GM12865 (cell line): ENCODE measurements around the gene GZMA.

ENCODE experiments used
- DNase-seq: peaks from one replicate; pipeline ENCODE4 v3.0.0; 2010; ENCODE audit warnings: low read depth
- H3K4me3 ChIP-seq: 2 replicates; pipeline ENCODE4 v1.5.1; 2011; ENCODE audit warnings: mild to moderate bottlenecking, low read depth, low read length, control low read depth
- TF ChIP-seq, protein P1 (sequence below): IDR thresholded peaks from 2 replicates; pipeline ENCODE4 v1.5.1; 2011; ENCODE audit warnings: low read length, control low read depth, low read depth, inconsistent platforms; ENCODE audit not compliant: insufficient read depth; ENCODE audit errors: missing control alignments

Gene GZMA

DNA sequence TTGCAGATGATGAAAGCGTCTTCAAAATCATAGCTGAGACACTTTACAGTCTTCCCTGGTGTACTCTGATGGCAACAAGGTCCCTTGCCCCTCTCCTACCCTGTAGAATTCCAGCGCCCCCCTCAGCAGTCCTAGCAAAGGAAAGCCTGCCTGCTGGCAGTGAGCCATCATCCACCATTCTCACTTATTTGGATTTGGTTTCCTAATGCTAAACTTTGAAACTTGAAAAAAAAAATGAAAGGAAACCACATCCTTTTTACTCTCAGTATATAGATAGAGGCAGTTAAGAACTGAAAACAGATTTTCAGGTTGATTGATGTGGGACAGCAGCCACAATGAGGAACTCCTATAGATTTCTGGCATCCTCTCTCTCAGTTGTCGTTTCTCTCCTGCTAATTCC, at the start of gene GZMA:
Gene GZMA (plus strand): TSS at position 299 of the 400 bp plus-strand sequence. CDS start 37 bp downstream, at position 336.
- TF ChIP-seq, protein P1, sequence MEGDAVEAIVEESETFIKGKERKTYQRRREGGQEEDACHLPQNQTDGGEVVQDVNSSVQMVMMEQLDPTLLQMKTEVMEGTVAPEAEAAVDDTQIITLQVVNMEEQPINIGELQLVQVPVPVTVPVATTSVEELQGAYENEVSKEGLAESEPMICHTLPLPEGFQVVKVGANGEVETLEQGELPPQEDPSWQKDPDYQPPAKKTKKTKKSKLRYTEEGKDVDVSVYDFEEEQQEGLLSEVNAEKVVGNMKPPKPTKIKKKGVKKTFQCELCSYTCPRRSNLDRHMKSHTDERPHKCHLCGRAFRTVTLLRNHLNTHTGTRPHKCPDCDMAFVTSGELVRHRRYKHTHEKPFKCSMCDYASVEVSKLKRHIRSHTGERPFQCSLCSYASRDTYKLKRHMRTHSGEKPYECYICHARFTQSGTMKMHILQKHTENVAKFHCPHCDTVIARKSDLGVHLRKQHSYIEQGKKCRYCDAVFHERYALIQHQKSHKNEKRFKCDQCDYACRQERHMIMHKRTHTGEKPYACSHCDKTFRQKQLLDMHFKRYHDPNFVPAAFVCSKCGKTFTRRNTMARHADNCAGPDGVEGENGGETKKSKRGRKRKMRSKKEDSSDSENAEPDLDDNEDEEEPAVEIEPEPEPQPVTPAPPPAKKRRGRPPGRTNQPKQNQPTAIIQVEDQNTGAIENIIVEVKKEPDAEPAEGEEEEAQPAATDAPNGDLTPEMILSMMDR = no peak
- no peak within 1 kb of the TSS for H3K4me3 ChIP-seq
- DNase-seq = no peak

DNA sequence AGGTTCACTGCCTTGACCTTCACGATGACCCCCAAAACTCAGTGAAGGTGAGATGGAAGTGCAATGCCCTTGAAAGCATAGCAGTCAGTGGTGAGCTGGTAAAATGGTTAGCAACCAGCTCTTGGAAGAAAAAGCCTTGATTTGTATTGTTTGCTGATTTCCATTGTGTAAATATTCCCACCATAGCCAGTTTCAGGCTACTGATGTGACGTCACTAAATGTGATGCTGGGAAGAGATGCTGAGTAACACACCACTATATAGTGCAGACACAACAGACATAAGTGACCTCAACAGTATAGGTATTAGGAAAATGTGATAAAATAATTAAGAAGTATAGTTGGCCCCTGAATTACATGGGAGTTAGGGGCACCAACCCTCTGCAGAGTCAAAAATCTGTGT, 47.3 kb upstream of the GZMA start:
- no peak for DNase-seq
- H3K4me3 ChIP-seq = no peak overlapping the region
- TF ChIP-seq, protein P1 = no peak

DNA sequence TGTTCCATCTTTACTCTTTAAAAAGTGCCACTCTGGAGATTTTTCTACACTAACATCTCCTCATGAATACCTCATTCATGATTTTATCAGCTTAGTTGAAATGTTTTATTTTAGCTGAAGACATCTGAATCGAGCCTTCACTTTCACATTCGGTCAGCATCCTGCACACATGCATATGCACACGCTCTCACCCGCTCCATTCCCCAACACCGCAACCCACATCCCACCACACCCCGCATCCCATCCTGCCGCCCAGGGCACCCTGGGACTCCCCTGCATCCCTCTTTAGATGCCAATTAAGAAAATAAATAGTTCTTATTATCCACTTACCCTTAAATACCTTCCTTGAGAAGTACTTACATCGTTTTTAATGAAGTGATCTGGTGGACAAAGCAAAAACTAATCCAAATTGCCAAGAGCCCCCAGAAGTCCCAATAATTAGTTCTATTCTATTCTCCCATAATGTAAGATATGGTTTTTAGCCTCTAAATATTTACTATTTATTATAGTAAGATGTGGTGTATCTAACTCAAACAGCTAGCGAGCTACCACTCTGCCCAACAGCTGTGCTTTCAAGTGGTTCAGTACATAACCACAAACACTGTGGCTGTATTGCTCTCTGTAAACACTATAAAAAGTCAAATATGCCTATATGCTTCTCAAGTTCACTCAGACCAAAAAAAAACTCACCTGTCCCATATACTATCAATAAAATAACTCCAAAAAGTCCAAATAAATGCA, 40.2 kb upstream of the GZMA start:
- TF ChIP-seq, protein P1 = no peak
- peak; percentile 23 for DNase-seq

DNA sequence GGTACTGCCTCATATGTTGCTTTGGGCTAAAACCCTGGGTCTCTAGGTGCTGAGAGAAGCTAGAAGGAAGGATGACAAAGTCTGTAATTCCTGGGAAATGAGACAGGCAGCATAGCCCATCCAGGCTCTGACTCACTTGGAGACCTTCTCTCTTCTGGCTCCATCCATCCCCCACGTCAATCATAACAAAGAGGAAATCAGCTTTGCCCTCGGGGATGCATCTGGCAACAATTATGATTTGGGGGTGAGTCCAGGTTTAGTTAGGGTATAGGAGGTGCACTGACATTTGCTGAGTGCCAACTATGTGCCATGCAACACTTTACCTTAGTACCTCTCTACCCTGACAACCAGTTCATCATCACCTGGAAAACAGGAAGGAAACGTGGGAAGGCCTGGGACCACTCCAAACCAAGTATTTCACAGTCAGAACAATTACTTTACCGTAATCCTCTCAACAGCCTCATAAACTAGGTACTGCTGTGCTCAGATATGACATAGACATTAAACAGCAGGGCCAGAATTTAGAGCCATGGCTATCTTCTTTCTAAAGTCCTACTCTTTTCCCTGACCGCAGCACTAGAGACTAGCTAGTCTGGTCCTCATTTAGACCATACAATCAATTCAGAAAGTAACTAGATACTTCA, 39.1 kb upstream of the GZMA start:
- TF ChIP-seq, protein P1 = no peak
- no peak overlapping the region for H3K4me3 ChIP-seq
- no peak for DNase-seq

More for the DNA sequence above, 40.2 kb upstream of the GZMA start:
- H3K4me3 ChIP-seq = peak overlapping the region; percentile 21; the same call in 1 of the 2 replicates

DNA sequence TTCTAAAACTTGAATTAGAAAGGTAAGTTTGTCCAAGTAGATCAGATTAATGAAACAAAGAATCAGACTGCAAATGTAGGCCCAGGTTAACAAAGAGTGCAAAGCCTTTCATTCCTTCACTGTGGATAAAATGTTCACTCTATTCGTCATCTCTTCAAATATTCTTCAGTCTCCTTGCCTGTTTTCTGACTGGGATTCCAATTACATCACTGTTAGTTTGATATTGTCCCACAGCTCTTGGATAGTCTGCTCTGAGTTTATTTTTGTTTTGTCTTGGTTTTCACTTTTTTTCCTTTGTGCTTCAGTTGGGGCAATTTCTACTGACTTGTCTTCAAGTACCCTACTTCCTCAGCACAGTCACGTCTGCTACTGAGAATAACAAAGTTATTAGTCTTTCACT, 38.5 kb upstream of the GZMA start:
- TF ChIP-seq, protein P1 = no peak
- DNase-seq = no peak
- no peak overlapping the region for H3K4me3 ChIP-seq

DNA sequence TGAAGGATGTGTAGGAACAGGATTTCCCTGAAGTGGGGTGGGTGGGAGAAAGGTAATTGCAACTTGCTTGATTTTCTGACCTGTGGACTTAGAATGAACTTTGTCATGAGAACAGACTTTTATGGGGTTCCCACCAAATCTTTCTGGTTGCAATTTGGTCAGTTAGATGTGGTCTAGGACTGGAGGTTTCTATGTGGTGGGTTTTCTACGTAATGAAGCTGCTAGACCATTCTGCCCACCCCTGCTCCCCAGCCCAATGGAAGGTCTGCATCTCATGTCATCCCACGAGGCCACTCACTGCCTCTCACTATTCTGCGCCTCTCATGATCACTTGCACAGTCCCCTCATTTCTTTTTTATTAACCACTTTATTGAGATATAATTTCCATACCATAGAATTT, 37.9 kb upstream of the GZMA start:
- no peak overlapping the region for H3K4me3 ChIP-seq
- DNase-seq = no peak
- TF ChIP-seq, protein P1 = no peak

DNA sequence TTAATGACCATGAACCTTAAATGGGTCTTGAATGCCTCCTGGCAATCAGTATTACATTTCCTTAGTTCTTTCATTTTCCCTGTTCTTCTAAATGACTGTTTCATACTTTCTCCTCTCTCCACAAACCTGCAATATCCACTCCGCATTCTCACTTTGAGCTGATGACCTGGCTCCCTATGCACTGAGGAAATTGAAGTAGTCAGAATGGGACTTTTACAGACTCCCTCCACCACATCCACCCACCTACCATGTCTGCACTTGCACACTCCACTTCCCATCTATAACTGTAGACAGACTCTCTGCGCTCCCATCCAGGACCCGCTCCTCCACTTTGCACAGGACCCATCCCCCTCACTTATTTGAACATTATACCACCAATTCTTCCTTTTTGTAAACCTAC, 36.2 kb upstream of the GZMA start:
- TF ChIP-seq, protein P1 = no peak
- DNase-seq = no peak

More for the DNA sequence above, 36.2 kb upstream of the GZMA start:
- no peak overlapping the region for H3K4me3 ChIP-seq
